ENCODE results near the gene CAPRIN2.

Gene CAPRIN2

GRCh38 chr12:30748147-30748546 lies 6.6 kb downstream of the CAPRIN2 start:
- no peak overlapping the region for H3K27ac Mint-ChIP-seq
- H3K9me3 Mint-ChIP-seq = no peaks in the 10 kb centered on the region
- peaks cover 3% of the 10 kb centered on the region for H3K36me3 Mint-ChIP-seq (ENCODE audit: low read depth)
- no peak overlapping the region for H3K4me3 Mint-ChIP-seq
- peaks cover 8% of the 10 kb centered on the region for H3K4me1 Mint-ChIP-seq (ENCODE audit: low read depth)
- no peaks in the 10 kb centered on the region for H3K27me3 Mint-ChIP-seq (ENCODE audit: low read depth)

- Mint-ChIP-seq H3K4me1 (ENCODE audit: low read depth) (peaks cover 6% of the 10 kb centered on the region), H3K27ac (no peak overlapping the region), H3K27me3 (ENCODE audit: low read depth) (no peaks in the 10 kb centered on the region), H3K4me3 (no peak overlapping the region), H3K9me3 (no peaks in the 10 kb centered on the region), H3K36me3 (ENCODE audit: low read depth) (peaks cover 5% of the 10 kb centered on the region)
Observed at GRCh38 chr12:30746190-30746589, 8.6 kb downstream of the CAPRIN2 start.

GRCh38 chr12:30744321-30744720 lies 10.4 kb downstream of the CAPRIN2 start:
- no peaks in the 10 kb centered on the region for H3K9me3 Mint-ChIP-seq

GRCh38 chr12:30740274-30740673 lies 14.5 kb downstream of the CAPRIN2 start:
- Mint-ChIP-seq H3K27me3 (ENCODE audit: low read depth) (no peaks in the 10 kb centered on the region), H3K4me1 (ENCODE audit: low read depth) (no peaks in the 10 kb centered on the region), H3K27ac (no peak overlapping the region), H3K36me3 (ENCODE audit: low read depth) (peaks cover 15% of the 10 kb centered on the region), H3K4me3 (no peak overlapping the region), H3K9me3 (no peaks in the 10 kb centered on the region)

More at GRCh38 chr12:30744321-30744720, 10.4 kb downstream of the CAPRIN2 start:
- Mint-ChIP-seq H3K4me1 (ENCODE audit: low read depth) (no peaks in the 10 kb centered on the region), H3K4me3 (no peak overlapping the region), H3K27me3 (ENCODE audit: low read depth) (no peaks in the 10 kb centered on the region), H3K36me3 (ENCODE audit: low read depth) (peaks cover 6% of the 10 kb centered on the region), H3K27ac (no peak overlapping the region)

- Mint-ChIP-seq H3K9me3 (no peaks in the 10 kb centered on the region), H3K36me3 (ENCODE audit: low read depth) (peaks cover 20% of the 10 kb centered on the region), H3K4me3 (no peak overlapping the region), H3K4me1 (ENCODE audit: low read depth) (no peaks in the 10 kb centered on the region), H3K27me3 (ENCODE audit: low read depth) (no peaks in the 10 kb centered on the region), H3K27ac (no peak overlapping the region)
Observed at GRCh38 chr12:30739020-30739419, 15.7 kb downstream of the CAPRIN2 start.

GRCh38 chr12:30732954-30733637 lies 21.7 kb downstream of the CAPRIN2 start:
- Mint-ChIP-seq H3K9me3 (no peaks in the 10 kb centered on the region), H3K27ac (no peak overlapping the region), H3K27me3 (ENCODE audit: low read depth) (no peaks in the 10 kb centered on the region), H3K4me1 (ENCODE audit: low read depth) (no peaks in the 10 kb centered on the region), H3K4me3 (no peak overlapping the region), H3K36me3 (ENCODE audit: low read depth) (peaks cover 14% of the 10 kb centered on the region)

GRCh38 chr12:30730011-30730410 lies 24.7 kb downstream of the CAPRIN2 start:
- H3K27ac Mint-ChIP-seq = no peak overlapping the region
- no peaks in the 10 kb centered on the region for H3K9me3 Mint-ChIP-seq
- peaks cover 9% of the 10 kb centered on the region for H3K36me3 Mint-ChIP-seq (ENCODE audit: low read depth)
- H3K4me1 Mint-ChIP-seq (ENCODE audit: low read depth) = no peaks in the 10 kb centered on the region
- H3K27me3 Mint-ChIP-seq (ENCODE audit: low read depth) = no peaks in the 10 kb centered on the region
- H3K4me3 Mint-ChIP-seq = no peak overlapping the region

GRCh38 chr12:30729547-30729946 lies 25.2 kb downstream of the CAPRIN2 start:
- Mint-ChIP-seq H3K4me1 (ENCODE audit: low read depth) (no peaks in the 10 kb centered on the region), H3K4me3 (no peak overlapping the region), H3K27me3 (ENCODE audit: low read depth) (no peaks in the 10 kb centered on the region), H3K36me3 (ENCODE audit: low read depth) (peaks cover 7% of the 10 kb centered on the region), H3K27ac (no peak overlapping the region), H3K9me3 (no peaks in the 10 kb centered on the region)

- Mint-ChIP-seq H3K27ac (no peak overlapping the region), H3K9me3 (no peaks in the 10 kb centered on the region), H3K4me3 (no peak overlapping the region), H3K36me3 (ENCODE audit: low read depth) (peaks cover 9% of the 10 kb centered on the region), H3K27me3 (ENCODE audit: low read depth) (no peaks in the 10 kb centered on the region), H3K4me1 (ENCODE audit: low read depth) (no peaks in the 10 kb centered on the region)
Observed at GRCh38 chr12:30726647-30727046, 28.1 kb downstream of the CAPRIN2 start.

- Mint-ChIP-seq H3K4me3 (no peak overlapping the region), H3K9me3 (no peaks in the 10 kb centered on the region), H3K27ac (no peak overlapping the region), H3K36me3 (ENCODE audit: low read depth) (peaks cover 9% of the 10 kb centered on the region), H3K4me1 (ENCODE audit: low read depth) (no peaks in the 10 kb centered on the region), H3K27me3 (ENCODE audit: low read depth) (no peaks in the 10 kb centered on the region)
Observed at GRCh38 chr12:30725739-30726138, 29.0 kb downstream of the CAPRIN2 start.

GRCh38 chr12:30719060-30719459 lies 35.7 kb downstream of the CAPRIN2 start:
- Mint-ChIP-seq H3K27me3 (ENCODE audit: low read depth) (no peaks in the 10 kb centered on the region), H3K4me1 (ENCODE audit: low read depth) (no peaks in the 10 kb centered on the region), H3K9me3 (no peaks in the 10 kb centered on the region), H3K36me3 (ENCODE audit: low read depth) (peaks cover 6% of the 10 kb centered on the region), H3K4me3 (no peak overlapping the region), H3K27ac (no peak overlapping the region)

- no peaks in the 10 kb centered on the region for H3K4me1 Mint-ChIP-seq (ENCODE audit: low read depth)
- H3K27me3 Mint-ChIP-seq (ENCODE audit: low read depth) = peaks cover 3% of the 10 kb centered on the region
- H3K9me3 Mint-ChIP-seq = no peaks in the 10 kb centered on the region
- peaks cover 4% of the 10 kb centered on the region for H3K36me3 Mint-ChIP-seq (ENCODE audit: low read depth)
- no peak overlapping the region for H3K27ac Mint-ChIP-seq
- no peak overlapping the region for H3K4me3 Mint-ChIP-seq
Observed at GRCh38 chr12:30707613-30708342, 47.0 kb downstream of the CAPRIN2 start.

- Mint-ChIP-seq H3K4me1 (ENCODE audit: low read depth) (no peaks in the 10 kb centered on the region), H3K4me3 (no peak overlapping the region), H3K27me3 (ENCODE audit: low read depth) (peaks cover 3% of the 10 kb centered on the region), H3K27ac (no peak overlapping the region), H3K36me3 (ENCODE audit: low read depth) (peaks cover 4% of the 10 kb centered on the region), H3K9me3 (no peaks in the 10 kb centered on the region)
Observed at GRCh38 chr12:30706476-30706875, 48.3 kb downstream of the CAPRIN2 start.

- Mint-ChIP-seq H3K4me1 (ENCODE audit: low read depth) (peaks cover 5% of the 10 kb centered on the region), H3K4me3 (no peak overlapping the region), H3K27me3 (ENCODE audit: low read depth) (peaks cover 18% of the 10 kb centered on the region), H3K36me3 (ENCODE audit: low read depth) (no peaks in the 10 kb centered on the region), H3K9me3 (no peaks in the 10 kb centered on the region), H3K27ac (no peak overlapping the region)
Observed at GRCh38 chr12:30701056-30701455, 53.7 kb downstream of the CAPRIN2 start.

- H3K36me3 Mint-ChIP-seq (ENCODE audit: low read depth) = peaks cover 3% of the 10 kb centered on the region
- peaks cover 7% of the 10 kb centered on the region for H3K4me1 Mint-ChIP-seq (ENCODE audit: low read depth)
- H3K27me3 Mint-ChIP-seq (ENCODE audit: low read depth) = peaks cover 18% of the 10 kb centered on the region
- H3K27ac Mint-ChIP-seq = no peak overlapping the region
- H3K9me3 Mint-ChIP-seq = no peaks in the 10 kb centered on the region
- no peak overlapping the region for H3K4me3 Mint-ChIP-seq
Observed at GRCh38 chr12:30700216-30700900, 54.4 kb downstream of the CAPRIN2 start.
